KMS-11 (cell line): Measurements from ENCODE around the gene CCDC92.

Experiments
- H2AFZ ChIP-seq: fragments of 200-600 bp; sonication (generic); 2 replicates; pipeline ENCODE4 v1.6.1; 2016; ENCODE audit warnings: antibody characterized with exemption, mixed run types, low read depth
- H3K27ac ChIP-seq: fragments of 200-600 bp; sonication (generic); 2 replicates; pipeline ENCODE4 v1.6.1; 2016; ENCODE audit warnings: mild to moderate bottlenecking, mixed run types
- H3K27me3 ChIP-seq: fragments of 200-600 bp; sonication (generic); 2 replicates; pipeline ENCODE4 v1.6.1; 2017; ENCODE audit warnings: mild to moderate bottlenecking, low read depth, mixed run types, moderate library complexity; ENCODE audit not compliant: insufficient read depth
- H3K36me3 ChIP-seq: fragments of 200-600 bp; sonication (generic); 2 replicates; pipeline ENCODE4 v1.6.1; 2017; ENCODE audit warnings: mild to moderate bottlenecking, mixed run types; ENCODE audit not compliant: insufficient read depth
- H3K4me1 ChIP-seq: fragments of 200-600 bp; sonication (generic); 2 replicates; pipeline ENCODE4 v1.6.1; 2016; ENCODE audit warnings: mild to moderate bottlenecking, low read depth, mixed run types; ENCODE audit not compliant: poor library complexity, severe bottlenecking
- H3K4me2 ChIP-seq: fragments of 200-600 bp; sonication (generic); 2 replicates; pipeline ENCODE4 v1.7.0; 2016; ENCODE audit warnings: mild to moderate bottlenecking, mixed run types
- H3K4me3 ChIP-seq: fragments of 200-600 bp; sonication (generic); IDR thresholded peaks from 2 replicates; pipeline ENCODE4 v1.6.1; 2017; ENCODE audit warnings: low read depth, low read length, mixed read lengths; ENCODE audit not compliant: insufficient read depth
- H3K79me2 ChIP-seq: fragments of 200-600 bp; sonication (generic); 2 replicates; pipeline ENCODE4 v1.6.1; 2016; ENCODE audit warnings: low read depth, mixed run types; ENCODE audit not compliant: insufficient read depth
- H3K9ac ChIP-seq: fragments of 200-600 bp; sonication (generic); 2 replicates; pipeline ENCODE4 v1.6.1; 2016; ENCODE audit warnings: mild to moderate bottlenecking, mixed run types
- H4K20me1 ChIP-seq: fragments of 200-600 bp; sonication (generic); 2 replicates; pipeline ENCODE4 v1.6.1; 2016; ENCODE audit warnings: mild to moderate bottlenecking, mixed run types; ENCODE audit not compliant: insufficient read depth
- CTCF ChIP-seq: fragments of 200-600 bp; sonication (generic); conservative IDR thresholded peaks from 2 replicates; pipeline ENCODE4 v1.6.1; 2017; ENCODE audit warnings: low read depth, mild to moderate bottlenecking, antibody characterized with exemption, low read length, moderate library complexity, mixed read lengths

The CCDC92 gene

GRCh38 chr12:124019115-124019514 is 46.5 kb upstream of the CCDC92 start:
- no peak for TF ChIP-seq CTCF
- Histone ChIP-seq H2AFZ (no peak overlapping the region), H3K4me3 (no peak overlapping the region), H4K20me1 (no peaks in the 10 kb centered on the region), H3K27me3 (no peaks in the 10 kb centered on the region), H3K79me2 (no peaks in the 10 kb centered on the region), H3K4me1 (no peaks in the 10 kb centered on the region), H3K4me2 (no peak overlapping the region), H3K36me3 (no peaks in the 10 kb centered on the region), H3K27ac (no peak overlapping the region), H3K9ac (no peak overlapping the region)

- Histone ChIP-seq H4K20me1 (no peaks in the 10 kb centered on the region), H2AFZ (no peak overlapping the region), H3K4me3 (no peak overlapping the region), H3K79me2 (no peaks in the 10 kb centered on the region), H3K4me2 (no peak overlapping the region), H3K27ac (no peak overlapping the region), H3K36me3 (no peaks in the 10 kb centered on the region), H3K4me1 (no peaks in the 10 kb centered on the region), H3K27me3 (no peaks in the 10 kb centered on the region), H3K9ac (no peak overlapping the region)
- no peak for TF ChIP-seq CTCF
Measured at GRCh38 chr12:124018539-124018938, 45.9 kb upstream of the CCDC92 start.

GRCh38 chr12:124017064-124017463 is 44.4 kb upstream of the CCDC92 start:
- no peaks in the 10 kb centered on the region for H3K27me3 ChIP-seq
- no peak overlapping the region for H3K4me3 ChIP-seq
- H3K79me2 ChIP-seq, result no peaks in the 10 kb centered on the region
- no peaks in the 10 kb centered on the region for H3K36me3 ChIP-seq
- no peaks in the 10 kb centered on the region for H4K20me1 ChIP-seq
- H3K9ac ChIP-seq, result no peak overlapping the region
- no peak overlapping the region for H2AFZ ChIP-seq
- H3K4me2 ChIP-seq, result no peak overlapping the region
- no peaks in the 10 kb centered on the region for H3K4me1 ChIP-seq
- no peak for TF ChIP-seq CTCF
- no peak overlapping the region for H3K27ac ChIP-seq

- Histone ChIP-seq H3K27me3 (no peaks in the 10 kb centered on the region), H3K4me3 (no peak overlapping the region), H3K4me2 (no peak overlapping the region), H2AFZ (no peak overlapping the region), H3K79me2 (no peaks in the 10 kb centered on the region), H3K36me3 (no peaks in the 10 kb centered on the region), H4K20me1 (no peaks in the 10 kb centered on the region), H3K27ac (no peak overlapping the region), H3K9ac (no peak overlapping the region), H3K4me1 (no peaks in the 10 kb centered on the region)
- no peak for TF ChIP-seq CTCF
Measured at GRCh38 chr12:124015494-124016461, 43.1 kb upstream of the CCDC92 start.
